ENCODE measurements around the gene KRT31. TPM values are rescaled to one million over a fixed set of nuclear protein-coding genes. Genes with fewer than 3 reads are reported as not detected.

Gene KRT31
- total and polyA plus RNA-seq, 2 of the 8 experiments (the other 6 are each of a cell fraction or from before 2014, with no cell fraction given), result not detected

DNA sequence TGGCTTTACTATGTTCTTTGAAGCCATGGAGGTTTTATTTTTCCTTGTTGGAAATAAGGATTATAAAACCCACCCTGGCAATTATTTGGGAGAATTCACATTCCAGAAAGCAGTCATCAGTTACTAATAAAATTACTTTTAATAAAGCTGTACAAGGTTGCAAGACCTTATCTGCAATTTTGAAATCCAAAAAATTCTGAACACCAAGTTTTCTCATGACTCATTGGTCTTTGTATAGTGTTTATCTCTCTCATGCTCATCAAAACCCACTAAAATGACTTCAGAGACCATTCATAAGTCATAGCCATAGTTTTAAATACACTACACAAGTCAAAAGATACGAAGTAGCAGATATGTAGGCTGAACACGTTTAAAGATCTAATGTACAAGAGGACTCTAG is 49.4 kb upstream of the KRT31 start:
- TF ChIP-seq PHF8 (conservative IDR thresholded peaks at IDR 0.05; ENCODE audit: low read depth, low read length), result no peak
- no peak for TF ChIP-seq ASH2L (IDR thresholded peaks at IDR 0.05; ENCODE audit: low read length)
- TF ChIP-seq YY1 (IDR thresholded peaks at IDR 0.05; ENCODE audit: low read depth, low read length), result no peak
- TF ChIP-seq ZNF274 (IDR thresholded peaks at IDR 0.05; ENCODE audit: borderline replicate concordance, extremely low read depth, low read length), result no peak
- TF ChIP-seq CHD1 (IDR thresholded peaks at IDR 0.05; ENCODE audit: low read depth, low read length), result no peak
- TF ChIP-seq TAF1 (IDR thresholded peaks at IDR 0.05; ENCODE audit: low read depth, low read length), result no peak
- no peak for TF ChIP-seq RNF2 (IDR thresholded peaks at IDR 0.05; ENCODE audit: borderline replicate concordance, low read depth, low read length, missing control alignments, poor library complexity, severe bottlenecking)
- Histone ChIP-seq H2BK20ac (ENCODE audit: low read length) (no peak overlapping the region), H3K79me2 (ENCODE audit: control insufficient read depth in 1 of 2, insufficient read depth in 2 of 2, low read length in 2 of 2) (no peaks in the 10 kb centered on the region), H3K4me2 (ENCODE audit: insufficient read depth in 1 of 2, low read depth in 2 of 2, low read length in 2 of 2) (no peak overlapping the region), H4K8ac (ENCODE audit: extremely low read depth, insufficient read depth, low read length) (no peak overlapping the region), H3K18ac (ENCODE audit: extremely low read depth, low read length) (no peak overlapping the region), H3K27me3 (replicated peaks in 1 of 4; ENCODE audit: control insufficient read depth in 3 of 4, extremely low read depth in 1 of 4, insufficient read depth in 3 of 4, low read length in 3 of 4) (no peaks in the 10 kb centered on the region; a peak in 1 of 7 replicates), H2BK120ac (replicated peaks; ENCODE audit: low read depth, low read length) (no peak overlapping the region), H2BK15ac (ENCODE audit: low read length) (no peak overlapping the region), H2BK5ac (ENCODE audit: low read depth, low read length) (no peak overlapping the region), H4K91ac (replicated peaks; ENCODE audit: insufficient read length, low read length) (no peak overlapping the region), H2BK12ac (ENCODE audit: low read depth, low read length) (no peak overlapping the region), H3K14ac (ENCODE audit: insufficient read length) (no peak overlapping the region), H4K5ac (ENCODE audit: insufficient read length, low read depth, low read length) (no peak overlapping the region), H3K9ac (replicated peaks in 1 of 4; ENCODE audit: extremely low read depth in 1 of 4, low read depth in 3 of 4, low read length in 3 of 4) (no peak overlapping the region), H3K4me3 (ENCODE audit: extremely low read depth in 1 of 4, insufficient read depth in 2 of 4, low read depth in 3 of 4, low read length in 4 of 4) (no peak overlapping the region), H3K27ac (ENCODE audit: low read depth, low read length) (no peak overlapping the region), H3K23ac (ENCODE audit: insufficient read length) (no peak overlapping the region), H3K9me3 (ENCODE audit: insufficient read depth in 2 of 2, low read depth in 1 of 2, low read length in 1 of 2) (peaks cover 3 to 5% of the 10 kb centered on the region in 2 experiments; a peak in 2 of 4 replicates), H2AFZ (ENCODE audit: low read length) (no peak overlapping the region), H2AK5ac (ENCODE audit: low read depth, low read length) (no peak overlapping the region), H3K36me3 (ENCODE audit: control insufficient read depth in 2 of 4, insufficient read depth in 4 of 4, low read length in 3 of 4) (no peaks in the 10 kb centered on the region), H3K79me1 (ENCODE audit: low read depth, low read length) (no peaks in the 10 kb centered on the region), H3K56ac (replicated peaks; ENCODE audit: insufficient read length, low read depth, low read length) (no peak overlapping the region), H4K20me1 (replicated peaks in 1 of 2; ENCODE audit: control insufficient read depth in 1 of 2, insufficient read depth in 2 of 2, low read length in 2 of 2) (no peaks in the 10 kb centered on the region), H3K4me1 (replicated peaks in 1 of 4; ENCODE audit: control insufficient read depth in 3 of 4, insufficient read depth in 4 of 4, low read length in 3 of 4) (no peaks in the 10 kb centered on the region; a peak in 1 of 7 replicates), H3K4ac (replicated peaks; ENCODE audit: insufficient read length, low read depth, low read length) (no peak overlapping the region), H3K23me2 (ENCODE audit: low read depth, low read length) (no peaks in the 10 kb centered on the region; the same call in 1 of the 2 replicates)
- no peak for FAIRE-seq
- ChIA-PET POLR2A (ENCODE audit: partially characterized antibody) (interaction anchor here (1.2 kb wide), 1 partner anchor 81 kb away, joined by 3 read pairs; the partner anchor contains the start of gene KRT19), CTCF (ENCODE audit: partially characterized antibody) (interaction anchor here (1.0 to 3.1 kb wide), 8 partner anchors 10 to 124 kb away, joined by 3 to 10 read pairs (median 5); partner anchors contain the start of gene KRT13)
- no peak for DNase-seq (ENCODE audit: low read depth in 1 of 2, low spot score in 2 of 2)
- 57% methylated on average over 2 of the region's 2 CpGs; no CpG with 5 or more reads in 1 of the 2 experiments for WGBS, 2 experiments (ENCODE audit: extremely low coverage in 1 of 2, insufficient coverage in 1 of 2, insufficient read length in 1 of 2, insufficient replicate concordance in 2 of 2, low coverage in 1 of 2, low lambda C conversion rate in 2 of 2, missing lambda C conversion rate in 1 of 2)
